ENCODE data around the gene NUP210L.

GRCh38 chr1:154081386-154082126, 73.3 kb downstream of the NUP210L start:
- TF ChIP-seq CTCF (IDR thresholded peaks at IDR 0.05) (no peak), POLR2A (IDR thresholded peaks at IDR 0.05) (no peak)
